ENCODE data around the gene ZC3H4. TPM values are rescaled to one million over a fixed set of nuclear protein-coding genes. Genes with fewer than 3 reads are reported as not detected.

ZC3H4 gene
- total and polyA plus RNA-seq, 9 of the 15 experiments (the other 6 are each of a cell fraction or from before 2014, with no cell fraction given) = 2.2 to 75.6 (median 18.3) TPM

DNA sequence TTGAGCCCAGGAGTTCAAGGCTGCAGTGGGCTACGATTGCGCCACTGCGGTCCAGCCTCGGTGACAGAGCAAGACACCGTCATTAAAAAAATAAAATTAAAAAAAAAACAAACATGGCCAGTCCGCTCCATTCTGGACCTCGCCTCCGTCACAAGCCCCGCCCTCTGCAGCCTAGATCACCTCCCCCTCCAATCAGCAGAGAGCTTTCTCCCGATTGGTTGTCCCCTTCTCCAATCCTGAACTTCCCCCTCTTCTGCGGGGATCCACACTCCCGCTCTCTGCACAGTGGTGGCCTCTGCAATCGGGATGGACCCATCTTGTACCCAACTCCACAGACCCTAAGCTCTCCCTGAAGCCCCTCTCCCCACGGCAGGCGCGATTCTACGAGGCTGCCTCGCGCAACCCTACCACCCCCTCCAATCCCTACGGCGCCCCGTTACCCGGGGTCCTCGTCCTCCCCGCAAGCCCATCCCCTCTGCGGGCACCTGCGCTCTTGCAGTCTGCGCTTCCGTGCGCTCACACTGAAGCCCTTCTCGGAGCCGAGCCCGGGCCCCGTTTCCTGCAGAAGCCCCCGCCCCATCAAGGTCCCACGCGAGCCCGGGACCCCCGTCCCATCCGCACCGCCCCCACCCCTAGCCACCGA is 65.7 kb downstream of the ZC3H4 start (continued):
- no peak for TF ChIP-seq ATF6 (CRISPR knock-in tag; IDR thresholded peaks at IDR 0.05)
- no peak for TF ChIP-seq ARHGAP35 (IDR thresholded peaks at IDR 0.05; ENCODE audit: partially characterized antibody)
- TF ChIP-seq, protein P1, sequence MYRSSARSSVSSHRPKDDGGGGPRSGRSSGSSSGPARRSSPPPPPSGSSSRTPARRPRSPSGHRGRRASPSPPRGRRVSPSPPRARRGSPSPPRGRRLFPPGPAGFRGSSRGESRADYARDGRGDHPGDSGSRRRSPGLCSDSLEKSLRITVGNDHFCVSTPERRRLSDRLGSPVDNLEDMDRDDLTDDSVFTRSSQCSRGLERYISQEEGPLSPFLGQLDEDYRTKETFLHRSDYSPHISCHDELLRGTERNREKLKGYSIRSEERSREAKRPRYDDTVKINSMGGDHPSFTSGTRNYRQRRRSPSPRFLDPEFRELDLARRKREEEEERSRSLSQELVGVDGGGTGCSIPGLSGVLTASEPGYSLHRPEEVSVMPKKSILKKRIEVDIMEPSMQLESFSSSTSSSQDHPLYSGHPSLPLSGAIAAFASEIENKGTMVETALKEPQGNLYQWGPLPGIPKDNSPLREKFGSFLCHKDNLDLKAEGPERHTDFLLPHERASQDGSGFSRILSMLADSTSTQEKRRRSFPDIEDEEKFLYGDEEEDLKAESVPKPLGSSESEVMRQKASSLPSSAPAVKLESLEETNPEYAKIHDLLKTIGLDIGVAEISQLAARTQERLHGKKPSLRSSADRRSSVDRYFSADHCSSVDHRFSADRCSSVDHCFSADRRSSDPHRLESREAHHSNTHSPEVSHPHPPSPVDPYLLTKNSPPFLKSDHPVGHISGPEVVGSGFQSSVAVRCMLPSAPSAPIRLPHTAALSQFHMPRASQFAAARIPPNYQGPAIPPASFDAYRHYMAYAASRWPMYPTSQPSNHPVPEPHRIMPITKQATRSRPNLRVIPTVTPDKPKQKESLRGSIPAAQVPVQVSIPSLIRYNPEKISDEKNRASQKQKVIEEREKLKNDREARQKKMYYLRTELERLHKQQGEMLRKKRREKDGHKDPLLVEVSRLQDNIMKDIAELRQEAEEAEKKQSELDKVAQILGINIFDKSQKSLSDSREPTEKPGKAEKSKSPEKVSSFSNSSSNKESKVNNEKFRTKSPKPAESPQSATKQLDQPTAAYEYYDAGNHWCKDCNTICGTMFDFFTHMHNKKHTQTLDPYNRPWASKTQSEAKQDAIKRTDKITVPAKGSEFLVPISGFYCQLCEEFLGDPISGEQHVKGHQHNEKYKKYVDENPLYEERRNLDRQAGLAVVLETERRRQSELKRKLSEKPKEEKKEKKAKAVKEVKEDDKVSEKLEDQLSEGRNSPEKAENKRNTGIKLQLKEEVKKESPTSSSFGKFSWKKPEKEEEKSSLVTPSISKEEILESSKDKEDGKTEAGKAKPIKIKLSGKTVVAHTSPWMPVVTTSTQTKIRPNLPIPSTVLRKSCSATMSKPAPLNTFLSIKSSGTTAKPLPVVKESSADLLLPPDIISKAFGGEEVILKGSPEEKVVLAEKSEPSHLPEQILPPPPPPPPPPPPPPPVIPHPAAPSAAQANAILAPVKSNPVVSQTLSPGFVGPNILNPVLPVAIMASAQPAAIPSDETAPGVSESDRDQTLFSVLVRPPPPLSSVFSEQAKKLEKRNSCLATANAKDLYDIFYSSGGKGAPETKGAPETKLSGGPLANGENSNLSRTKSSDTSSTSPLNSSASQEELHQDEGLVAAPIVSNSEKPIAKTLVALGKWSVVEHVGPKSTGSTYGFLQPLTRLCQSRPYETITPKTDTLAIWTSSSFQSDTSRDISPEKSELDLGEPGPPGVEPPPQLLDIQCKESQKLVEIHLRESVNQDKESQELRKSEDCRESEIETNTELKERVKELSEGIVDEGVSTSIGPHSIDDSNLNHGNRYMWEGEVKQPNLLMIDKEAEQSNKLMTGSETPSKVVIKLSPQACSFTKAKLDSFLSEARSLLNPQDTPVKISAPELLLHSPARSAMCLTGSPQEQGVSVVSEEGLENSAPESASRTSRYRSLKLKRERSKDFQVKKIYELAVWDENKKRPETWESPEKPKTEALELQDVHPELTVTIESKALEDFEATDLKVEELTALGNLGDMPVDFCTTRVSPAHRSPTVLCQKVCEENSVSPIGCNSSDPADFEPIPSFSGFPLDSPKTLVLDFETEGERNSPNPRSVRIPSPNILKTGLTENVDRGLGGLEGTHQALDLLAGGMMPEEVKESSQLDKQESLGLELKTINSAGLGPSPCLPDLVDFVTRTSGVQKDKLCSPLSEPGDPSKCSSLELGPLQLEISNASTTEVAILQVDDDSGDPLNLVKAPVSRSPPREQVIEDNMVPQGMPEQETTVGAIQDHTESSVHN (IDR thresholded peaks at IDR 0.05; ENCODE audit: borderline replicate concordance in 1 of 2, low read depth in 1 of 2) = no peak
- TF ChIP-seq GTF2F1 (IDR thresholded peaks at IDR 0.05; ENCODE audit: low read depth, low read length) = no peak
- no peak for TF ChIP-seq MAFG (tag; conservative IDR thresholded peaks at IDR 0.05)
- TF ChIP-seq TAF15 (IDR thresholded peaks at IDR 0.05; ENCODE audit: low read depth, low read length) = no peak
- TF ChIP-seq PCBP2 (IDR thresholded peaks at IDR 0.05; ENCODE audit: low read depth, low read length, poor library complexity, severe bottlenecking) = no peak
- no peak for TF ChIP-seq ZNF280B (CRISPR knock-in tag; IDR thresholded peaks at IDR 0.05)
- TF ChIP-seq HMBOX1 (IDR thresholded peaks at IDR 0.05) = no peak
- TF ChIP-seq RCOR1 (IDR thresholded peaks at IDR 0.05; ENCODE audit: borderline replicate concordance in 1 of 2, low read depth in 2 of 2, low read length in 2 of 2) = peak; percentile 37 to 94; a peak in 2 of 4 replicates
- no peak for TF ChIP-seq NCOA1 (IDR thresholded peaks at IDR 0.05; ENCODE audit: low read depth)
- no peak for TF ChIP-seq ZNF436 (CRISPR knock-in tag; IDR thresholded peaks at IDR 0.05)
